Hepatocyte (in vitro differentiated cells): ENCODE measurements around the gene UBR3. TPM values are rescaled to one million over a fixed set of nuclear protein-coding genes. Genes with fewer than 3 reads are reported as not detected.
"Not testable (repeated sequence)": the region's sequence is repeated elsewhere in the genome, so short reads cannot be mapped to it uniquely, and the experiment has no call there.

Source experiments
- DNase-seq: peaks from one replicate; pipeline ENCODE4 v3.0.0-alpha.2; 2016; ENCODE audit warnings: low spot score
- H2AFZ ChIP-seq: fragments of 200-600 bp; sonication (generic); 2 replicates; pipeline ENCODE4 v1.6.0; 2016; ENCODE audit warnings: antibody characterized with exemption, mild to moderate bottlenecking
- H3K27ac ChIP-seq: fragments of 200-600 bp; sonication (generic); 2 replicates; pipeline ENCODE4 v1.5.1; 2016; ENCODE audit warnings: mild to moderate bottlenecking
- H3K27me3 ChIP-seq: fragments of 200-600 bp; sonication (generic); 2 replicates; pipeline ENCODE4 v1.6.1; 2016
- H3K36me3 ChIP-seq: fragments of 200-600 bp; sonication (generic); replicated peaks from 2 replicates; pipeline ENCODE4 v1.5.1; 2016; ENCODE audit warnings: low read depth; ENCODE audit not compliant: insufficient read depth
- H3K4me1 ChIP-seq: fragments of 200-600 bp; sonication (generic); 2 replicates; pipeline ENCODE4 v1.5.1; 2016; ENCODE audit warnings: mild to moderate bottlenecking, moderate library complexity; ENCODE audit not compliant: insufficient read depth
- H3K4me2 ChIP-seq: fragments of 200-600 bp; sonication (generic); 2 replicates; pipeline ENCODE4 v1.6.0; 2016
- H3K4me3 ChIP-seq: fragments of 200-600 bp; sonication (generic); 2 replicates; pipeline ENCODE4 v1.5.1; 2016; ENCODE audit warnings: mild to moderate bottlenecking
- H3K79me2 ChIP-seq: fragments of 200-600 bp; sonication (generic); 2 replicates; pipeline ENCODE4 v1.6.0; 2017; ENCODE audit warnings: mild to moderate bottlenecking
- H3K9me2 ChIP-seq: fragments of 200-600 bp; sonication (generic); replicated peaks from 2 replicates; pipeline ENCODE4 v1.6.0; 2017; ENCODE audit warnings: mild to moderate bottlenecking; ENCODE audit not compliant: insufficient read depth
- H3K9me3 ChIP-seq: fragments of 200-600 bp; sonication (generic); 2 replicates; pipeline ENCODE4 v1.5.1; 2016; ENCODE audit warnings: low read depth, mild to moderate bottlenecking
- H4K20me1 ChIP-seq: fragments of 200-600 bp; sonication (generic); 2 replicates; pipeline ENCODE4 v1.6.0; 2016; ENCODE audit warnings: mild to moderate bottlenecking; ENCODE audit not compliant: insufficient read depth, poor library complexity, severe bottlenecking
- EZH2 ChIP-seq: fragments of 200-600 bp; sonication (generic); IDR thresholded peaks from 2 replicates; pipeline ENCODE4 v1.6.1; 2016; ENCODE audit warnings: antibody characterized with exemption, mild to moderate bottlenecking, borderline replicate concordance
- EZH2phosphoT487 ChIP-seq: fragments of 200-600 bp; sonication (generic); IDR thresholded peaks from one replicate; pipeline ENCODE4 v1.6.1; 2018; ENCODE audit warnings: antibody characterized with exemption, mild to moderate bottlenecking, low read depth, moderate library complexity; ENCODE audit not compliant: unreplicated experiment, severe bottlenecking
- WGBS: methylation state at CpG from one replicate; pipeline ENCODE4 v1.1.6; 2016; ENCODE audit warnings: low lambda C conversion rate; ENCODE audit errors: missing lambda C conversion rate; 5-methylcytosine and 5-hydroxymethylcytosine counted together
- polyA plus RNA-seq: library from polyadenylated mRNA; unstranded; fragments of >200 nt; fragmentation: Nextera tagmentation; extraction: Ambion mirVana; gene quantifications from 2 replicates; pipeline ENCODE4 v1.2.1, GENCODE V29; 2016
- total RNA-seq: library from RNA; depleted of rRNA; stranded (reverse); fragments of >200 nt; gene quantifications from 2 replicates; pipeline ENCODE4 v1.2.3, GENCODE V29; 2014
- TF ChIP-seq, protein P1 (sequence below): fragments of 200-600 bp; sonication (generic); IDR thresholded peaks from 2 replicates; pipeline ENCODE4 v1.5.1; 2016; ENCODE audit warnings: antibody characterized with exemption, mild to moderate bottlenecking; ENCODE audit not compliant: poor library complexity

Gene UBR3
- total and polyA plus RNA-seq, 2 experiments from 2014 or later: 10.1 to 40.4 TPM

DNA sequence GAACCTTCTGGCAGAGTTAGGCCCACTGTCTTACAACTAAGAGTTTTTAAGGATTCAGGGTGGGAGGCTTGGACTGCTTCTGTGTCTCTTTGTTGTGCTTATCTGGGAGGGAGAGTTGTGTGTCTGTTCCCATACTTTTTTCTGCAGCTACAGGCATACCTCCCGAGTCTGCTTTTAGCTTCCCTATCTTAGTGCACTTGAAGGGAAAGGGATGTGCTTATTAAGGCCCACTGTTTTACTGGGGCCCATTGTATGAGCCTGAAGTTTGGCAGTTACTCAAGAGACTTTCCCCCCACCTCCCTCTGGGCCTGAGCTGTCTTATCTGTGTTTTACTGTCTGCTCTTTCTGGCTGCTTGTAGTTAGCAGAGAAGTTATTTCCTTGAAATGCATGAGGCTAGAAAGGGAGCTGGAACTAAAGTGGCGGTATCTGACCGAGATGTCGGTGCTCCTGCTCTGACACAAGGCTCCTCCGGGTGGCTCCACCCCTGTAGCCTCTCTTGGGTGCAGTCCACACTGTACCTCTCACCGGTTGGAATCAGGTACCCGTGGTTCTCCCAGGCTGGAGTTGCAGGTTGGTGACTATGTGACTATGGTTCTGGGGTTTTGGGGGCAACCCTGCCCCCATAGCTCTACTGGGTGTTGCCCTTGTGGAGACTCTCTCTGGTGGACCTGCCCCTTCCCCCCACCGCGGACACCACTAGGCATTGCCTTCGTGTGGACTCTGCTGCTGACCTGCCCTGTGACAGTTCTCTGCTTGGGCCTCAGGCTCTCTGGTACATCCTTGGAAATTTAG is 12.9 kb downstream of the UBR3 start:
- H3K4me3 ChIP-seq: no peak overlapping the region
- no peaks in the 10 kb centered on the region for H3K36me3 ChIP-seq
- peaks cover 17% of the 10 kb centered on the region for H3K4me1 ChIP-seq
- 62% methylated on average over 10 of the region's 10 CpGs for WGBS
- peak overlapping the region; percentile 31 for H3K4me2 ChIP-seq
- H3K9me3 ChIP-seq: no peaks in the 10 kb centered on the region
- H4K20me1 ChIP-seq: peaks cover 21% of the 10 kb centered on the region
- peak overlapping the region; percentile 9 for H2AFZ ChIP-seq
- peaks cover 78% of the 10 kb centered on the region for H3K79me2 ChIP-seq
- H3K27ac ChIP-seq: peak overlapping the region; percentile 70
- TF ChIP-seq, protein P1, sequence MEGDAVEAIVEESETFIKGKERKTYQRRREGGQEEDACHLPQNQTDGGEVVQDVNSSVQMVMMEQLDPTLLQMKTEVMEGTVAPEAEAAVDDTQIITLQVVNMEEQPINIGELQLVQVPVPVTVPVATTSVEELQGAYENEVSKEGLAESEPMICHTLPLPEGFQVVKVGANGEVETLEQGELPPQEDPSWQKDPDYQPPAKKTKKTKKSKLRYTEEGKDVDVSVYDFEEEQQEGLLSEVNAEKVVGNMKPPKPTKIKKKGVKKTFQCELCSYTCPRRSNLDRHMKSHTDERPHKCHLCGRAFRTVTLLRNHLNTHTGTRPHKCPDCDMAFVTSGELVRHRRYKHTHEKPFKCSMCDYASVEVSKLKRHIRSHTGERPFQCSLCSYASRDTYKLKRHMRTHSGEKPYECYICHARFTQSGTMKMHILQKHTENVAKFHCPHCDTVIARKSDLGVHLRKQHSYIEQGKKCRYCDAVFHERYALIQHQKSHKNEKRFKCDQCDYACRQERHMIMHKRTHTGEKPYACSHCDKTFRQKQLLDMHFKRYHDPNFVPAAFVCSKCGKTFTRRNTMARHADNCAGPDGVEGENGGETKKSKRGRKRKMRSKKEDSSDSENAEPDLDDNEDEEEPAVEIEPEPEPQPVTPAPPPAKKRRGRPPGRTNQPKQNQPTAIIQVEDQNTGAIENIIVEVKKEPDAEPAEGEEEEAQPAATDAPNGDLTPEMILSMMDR: no peak
- TF ChIP-seq EZH2phosphoT487: no peak
- TF ChIP-seq EZH2: no peak
- H3K9me2 ChIP-seq: no peaks in the 10 kb centered on the region
- peak; percentile 21 for DNase-seq
- H3K27me3 ChIP-seq: no peaks in the 10 kb centered on the region

DNA sequence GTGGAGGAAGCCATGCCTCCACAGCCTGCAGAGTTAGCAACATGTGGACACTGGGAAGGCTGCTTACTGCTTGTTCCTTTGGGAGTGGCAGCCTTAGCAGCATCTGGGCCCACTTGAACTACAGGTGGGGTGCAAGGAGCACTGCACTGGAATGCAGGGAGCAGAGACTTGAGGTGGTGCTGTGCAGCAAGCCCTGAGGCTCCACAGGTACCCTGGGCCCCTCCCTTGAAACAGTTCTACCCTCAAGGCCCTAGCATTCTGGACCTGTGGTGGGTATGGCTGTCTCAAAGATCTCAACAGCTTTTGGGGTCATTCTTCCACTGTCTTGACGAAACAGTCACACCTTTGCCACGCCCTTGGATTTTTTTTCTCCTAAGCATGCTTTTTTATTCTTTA is 13.5 kb downstream of the UBR3 start:
- peaks cover 17% of the 10 kb centered on the region for H3K4me1 ChIP-seq
- no peak overlapping the region for H3K4me3 ChIP-seq
- no peak for DNase-seq
- H3K27ac ChIP-seq: peak overlapping the region; percentile 70
- H3K79me2 ChIP-seq: peaks cover 77% of the 10 kb centered on the region
- no peaks in the 10 kb centered on the region for H3K9me2 ChIP-seq
- TF ChIP-seq EZH2phosphoT487: no peak
- TF ChIP-seq EZH2: no peak
- TF ChIP-seq, protein P1: no peak
- H3K4me2 ChIP-seq: peak overlapping the region; percentile 31
- no peaks in the 10 kb centered on the region for H3K9me3 ChIP-seq
- no peaks in the 10 kb centered on the region for H3K27me3 ChIP-seq
- 84% methylated on average over 2 of the region's 2 CpGs for WGBS
- peaks cover 17% of the 10 kb centered on the region for H4K20me1 ChIP-seq
- H3K36me3 ChIP-seq: no peaks in the 10 kb centered on the region
- H2AFZ ChIP-seq: no peak overlapping the region

DNA sequence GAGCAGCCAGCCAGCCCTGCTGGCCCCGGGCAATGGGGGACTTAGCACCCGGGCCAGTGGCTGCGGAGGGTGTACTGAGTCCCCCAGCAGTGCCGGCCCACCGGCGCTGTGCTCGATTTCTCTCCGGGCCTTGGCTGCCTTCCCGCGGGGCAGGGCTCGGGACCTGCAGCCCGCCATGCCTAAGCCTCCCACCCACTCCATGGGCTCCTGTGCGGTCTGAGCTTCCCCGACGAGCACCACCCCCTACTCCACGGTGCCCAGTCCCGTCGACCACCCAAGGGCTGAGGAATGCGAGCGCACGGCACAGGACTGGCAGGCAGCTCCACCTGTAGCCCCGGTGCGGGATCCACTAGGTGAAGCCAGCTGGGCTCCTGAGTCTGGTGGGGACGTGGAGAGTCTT is 14.4 kb downstream of the UBR3 start:
- not testable (repeated sequence) for H3K4me2 ChIP-seq, H3K9me3 ChIP-seq, H3K27ac ChIP-seq, H3K9me2 ChIP-seq, H3K4me3 ChIP-seq, H3K36me3 ChIP-seq, DNase-seq, H2AFZ ChIP-seq, H3K27me3 ChIP-seq
- 95% methylated on average over 10 of the region's 24 CpGs for WGBS
- Histone ChIP-seq H4K20me1 (peaks cover 14% of the 10 kb centered on the region), H3K4me1 (peaks cover 17% of the 10 kb centered on the region), H3K79me2 (peaks cover 78% of the 10 kb centered on the region)

DNA sequence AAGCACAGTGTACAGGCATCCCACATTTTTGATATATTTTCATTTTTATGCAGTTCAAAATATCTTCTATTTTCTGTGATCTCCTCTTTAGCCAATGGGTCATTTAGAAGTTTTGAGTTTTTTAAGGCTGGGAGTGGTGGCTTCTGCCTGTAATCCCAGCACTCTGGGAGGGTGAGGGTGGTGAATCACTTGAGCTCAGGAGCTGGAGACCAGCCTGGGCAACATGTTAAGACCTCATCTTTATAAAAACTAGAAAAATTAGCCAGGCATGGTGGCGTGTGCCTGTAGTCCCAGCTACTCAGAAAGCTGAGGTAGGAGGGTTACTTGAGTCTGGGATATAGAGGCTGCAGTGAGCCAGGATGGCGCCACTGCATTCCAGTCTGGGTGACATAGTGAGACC is 17.8 kb downstream of the UBR3 start:
- peaks cover 74% of the 10 kb centered on the region for H3K79me2 ChIP-seq
- H3K4me3 ChIP-seq: no peak overlapping the region
- TF ChIP-seq EZH2phosphoT487: no peak
- TF ChIP-seq EZH2: no peak
- TF ChIP-seq, protein P1: no peak
- H3K36me3 ChIP-seq: no peaks in the 10 kb centered on the region
- no peaks in the 10 kb centered on the region for H3K27me3 ChIP-seq
- WGBS: 94% methylated on average over 2 of the region's 2 CpGs
- no peak overlapping the region for H3K27ac ChIP-seq
- no peak overlapping the region for H2AFZ ChIP-seq
- H3K4me1 ChIP-seq: peaks cover 15% of the 10 kb centered on the region
- no peaks in the 10 kb centered on the region for H3K9me2 ChIP-seq
- no peak for DNase-seq
- H4K20me1 ChIP-seq: peaks cover 11% of the 10 kb centered on the region
- no peaks in the 10 kb centered on the region for H3K9me3 ChIP-seq
- H3K4me2 ChIP-seq: no peak overlapping the region

DNA sequence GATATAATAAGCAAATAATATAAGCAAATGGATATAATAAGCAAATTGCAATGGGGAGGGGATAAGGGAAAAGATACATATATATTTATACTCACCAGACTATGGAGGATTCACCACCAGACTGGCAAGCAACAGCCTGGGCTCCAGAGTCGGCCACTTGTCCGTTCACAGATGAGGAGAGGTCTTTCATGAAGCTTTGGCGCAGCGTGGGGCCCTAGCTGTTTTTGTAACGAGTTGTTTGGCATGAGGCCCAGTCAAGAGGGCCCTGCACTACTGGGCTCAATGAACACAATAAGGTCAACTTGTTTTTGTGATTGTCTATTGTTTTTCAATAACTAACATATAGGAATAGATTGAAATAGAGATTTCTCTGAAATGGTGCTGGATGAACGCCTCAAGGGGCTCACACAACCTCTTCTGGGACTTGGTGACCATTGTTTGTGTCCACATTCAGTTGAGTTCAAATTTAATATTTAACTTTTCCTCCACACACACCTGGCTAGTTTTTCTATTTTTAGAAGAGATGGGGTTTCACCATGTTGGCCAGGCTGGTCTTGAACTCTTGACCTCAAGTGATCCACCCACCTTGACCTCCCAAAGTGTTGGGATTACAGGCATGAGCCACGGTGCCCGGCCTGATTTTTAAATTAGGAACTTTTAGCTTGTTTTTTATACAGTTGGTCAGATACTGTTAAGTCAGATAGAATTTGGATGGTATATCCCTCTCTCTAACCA is 21.9 kb downstream of the UBR3 start:
- Histone ChIP-seq H3K4me2 (peak overlapping the region; percentile 11), H3K79me2 (peaks cover 76% of the 10 kb centered on the region)
- WGBS: 83% methylated on average over 8 of the region's 8 CpGs
- DNase-seq, H3K9me2 ChIP-seq, H2AFZ ChIP-seq, H3K4me3 ChIP-seq, H3K36me3 ChIP-seq, H4K20me1 ChIP-seq, H3K27ac ChIP-seq, H3K9me3 ChIP-seq, H3K27me3 ChIP-seq, H3K4me1 ChIP-seq: not testable (repeated sequence)
